SK-N-SH treated with all-trans-retinoic acid at 6 μM for 48 hours (cell line): ENCODE data around the gene CRELD2.

Experiments used
- CREB5 ChIP-seq: fragments of 250-450 bp; sonication (Bioruptor Pico); IDR thresholded peaks from 2 replicates; pipeline ENCODE4 v1.5.1; 2020; ENCODE audit warnings: low read depth, mild to moderate bottlenecking, moderate library complexity
- CSDC2 ChIP-seq: fragments of 250-450 bp; sonication (Bioruptor Pico); IDR thresholded peaks from 2 replicates; pipeline ENCODE4 v1.5.0; 2020; ENCODE audit warnings: mild to moderate bottlenecking, moderate library complexity
- ESRRG ChIP-seq: fragments of 250-450 bp; sonication (Bioruptor Pico); IDR thresholded peaks from 2 replicates; pipeline ENCODE4 v1.6.1; 2021; ENCODE audit warnings: mild to moderate bottlenecking
- GLIS3 ChIP-seq: fragments of 250-450 bp; sonication (Bioruptor Pico); IDR thresholded peaks from 2 replicates; pipeline ENCODE4 v1.5.0; 2020; ENCODE audit warnings: mild to moderate bottlenecking, moderate library complexity
- PATZ1 ChIP-seq: fragments of 250-450 bp; sonication (Bioruptor Pico); IDR thresholded peaks from 2 replicates; pipeline ENCODE4 v1.8.0; 2020; ENCODE audit warnings: mild to moderate bottlenecking, moderate library complexity, borderline replicate concordance
- POU6F1 ChIP-seq: fragments of 250-450 bp; sonication (Bioruptor Pico); IDR thresholded peaks from 2 replicates; pipeline ENCODE4 v1.8.0; 2021; ENCODE audit warnings: low read depth, mild to moderate bottlenecking, moderate library complexity, borderline replicate concordance
- RARB ChIP-seq: fragments of 250-450 bp; sonication (Bioruptor Pico); IDR thresholded peaks from 2 replicates; pipeline ENCODE4 v1.8.0; 2021; ENCODE audit warnings: mild to moderate bottlenecking, moderate library complexity
- SNAI2 ChIP-seq: fragments of 250-450 bp; sonication (Bioruptor Pico); IDR thresholded peaks from 2 replicates; pipeline ENCODE4 v1.5.0; 2020; ENCODE audit warnings: mild to moderate bottlenecking, moderate library complexity
- ZC3H10 ChIP-seq: fragments of 250-450 bp; sonication (Bioruptor Pico); IDR thresholded peaks from 2 replicates; pipeline ENCODE4 v1.5.1; 2021; ENCODE audit warnings: mild to moderate bottlenecking, moderate library complexity
- ZFP3 ChIP-seq: fragments of 250-450 bp; sonication (Bioruptor Pico); IDR thresholded peaks from 2 replicates; pipeline ENCODE4 v1.5.0; 2020; ENCODE audit warnings: mild to moderate bottlenecking, moderate library complexity
- ZFP30 ChIP-seq: fragments of 450-650 bp; formaldehyde crosslinking; IDR thresholded peaks from 2 replicates; pipeline ENCODE4 v1.5.0; 2022; ENCODE audit warnings: mild to moderate bottlenecking, moderate library complexity
- ZNF565 ChIP-seq: fragments of 450-650 bp; formaldehyde crosslinking; conservative IDR thresholded peaks from 2 replicates; pipeline ENCODE4 v1.5.0; 2020; ENCODE audit warnings: low read depth, mild to moderate bottlenecking, moderate library complexity
- ZNF8 ChIP-seq: fragments of 450-650 bp; formaldehyde crosslinking; IDR thresholded peaks from 2 replicates; pipeline ENCODE4 v1.5.0; 2020; ENCODE audit warnings: mild to moderate bottlenecking, moderate library complexity

GRCh38 chr22:49936973-49937757, 18.7 kb downstream of the CRELD2 start:
- TF ChIP-seq ZFP3 (CRISPR knock-in tag) (no peak), ZNF565 (CRISPR knock-in tag) (no peak), ZFP30 (CRISPR knock-in tag) (no peak), CREB5 (CRISPR knock-in tag) (no peak), RARB (CRISPR knock-in tag) (no peak), PATZ1 (CRISPR knock-in tag) (no peak), CSDC2 (CRISPR knock-in tag) (no peak), POU6F1 (no peak), ZNF8 (CRISPR knock-in tag) (no peak), ZC3H10 (CRISPR knock-in tag) (no peak), ESRRG (no peak), SNAI2 (CRISPR knock-in tag) (no peak), GLIS3 (CRISPR knock-in tag) (no peak)
